Naive B cell (primary cell): Measurements from ENCODE around the gene S1PR5. TPM values are rescaled to one million over a fixed set of nuclear protein-coding genes. Genes with fewer than 3 reads are reported as not detected.
A peak's percentile ranks its signal among the peaks of the same experiment; 100 is the strongest.

Source experiments
- ATAC-seq, 2 donors: fragments of 150-1000 bp; cut with Tn5 transposase; 2 replicates each; pipeline ENCODE4 v1.10.0; 2021; ENCODE audit warnings: low read depth in 2 of 2, mild to moderate bottlenecking in 2 of 2, moderate library complexity in 2 of 2
- DNase-seq: peaks from one replicate; pipeline ENCODE4 v3.0.0; 2022
- H3K27ac Mint-ChIP-seq, 6 donors: one replicate each; pipeline ENCODE4 v1.8.0; 2020 to 2022; ENCODE audit warnings: mild to moderate bottlenecking in 6 of 6, mixed read lengths in 6 of 6, moderate library complexity in 5 of 6, inconsistent platforms in 2 of 6
- H3K27me3 Mint-ChIP-seq, 3 donors: one replicate each; pipeline ENCODE4 v1.8.0; 2021 to 2022; ENCODE audit warnings: mixed read lengths in 3 of 3, mild to moderate bottlenecking in 1 of 3
- H3K36me3 Mint-ChIP-seq, 2 donors: one replicate each; pipeline ENCODE4 v1.8.0; 2020 to 2022; ENCODE audit warnings: mixed read lengths in 2 of 2, inconsistent platforms in 1 of 2, mild to moderate bottlenecking in 1 of 2
- H3K4me1 Mint-ChIP-seq, 3 donors: one replicate each; pipeline ENCODE4 v1.8.0; 2020 to 2022; ENCODE audit warnings: mixed read lengths in 3 of 3, inconsistent platforms in 1 of 3, mild to moderate bottlenecking in 1 of 3, moderate library complexity in 1 of 3
- H3K4me3 Mint-ChIP-seq, 8 donors: one replicate each; pipeline ENCODE4 v1.8.0; 2020 to 2022; ENCODE audit warnings: mild to moderate bottlenecking in 8 of 8, mixed read lengths in 8 of 8, moderate library complexity in 8 of 8, inconsistent platforms in 2 of 8
- H3K9me3 Mint-ChIP-seq, 7 donors: one replicate each; pipeline ENCODE4 v1.8.0; 2020 to 2022; ENCODE audit warnings: mixed read lengths in 7 of 7, mild to moderate bottlenecking in 5 of 7, inconsistent platforms in 2 of 7, moderate library complexity in 1 of 7
- polyA plus RNA-seq, 6 donors: library from polyadenylated mRNA; unstranded; fragments of 300-500 nt; fragmentation: Illumina TruSeq; gene quantifications; one replicate each; pipeline ENCODE4 v1.2.3, GENCODE V29; 2021; ENCODE audit warnings: low read depth in 6 of 6

S1PR5 gene, protein sequence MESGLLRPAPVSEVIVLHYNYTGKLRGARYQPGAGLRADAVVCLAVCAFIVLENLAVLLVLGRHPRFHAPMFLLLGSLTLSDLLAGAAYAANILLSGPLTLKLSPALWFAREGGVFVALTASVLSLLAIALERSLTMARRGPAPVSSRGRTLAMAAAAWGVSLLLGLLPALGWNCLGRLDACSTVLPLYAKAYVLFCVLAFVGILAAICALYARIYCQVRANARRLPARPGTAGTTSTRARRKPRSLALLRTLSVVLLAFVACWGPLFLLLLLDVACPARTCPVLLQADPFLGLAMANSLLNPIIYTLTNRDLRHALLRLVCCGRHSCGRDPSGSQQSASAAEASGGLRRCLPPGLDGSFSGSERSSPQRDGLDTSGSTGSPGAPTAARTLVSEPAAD
- under 1 TPM in 5 of 6 donors, not detected in 1; 0.24 to 0.96 (median 0.75) TPM for polyA plus RNA-seq

DNA sequence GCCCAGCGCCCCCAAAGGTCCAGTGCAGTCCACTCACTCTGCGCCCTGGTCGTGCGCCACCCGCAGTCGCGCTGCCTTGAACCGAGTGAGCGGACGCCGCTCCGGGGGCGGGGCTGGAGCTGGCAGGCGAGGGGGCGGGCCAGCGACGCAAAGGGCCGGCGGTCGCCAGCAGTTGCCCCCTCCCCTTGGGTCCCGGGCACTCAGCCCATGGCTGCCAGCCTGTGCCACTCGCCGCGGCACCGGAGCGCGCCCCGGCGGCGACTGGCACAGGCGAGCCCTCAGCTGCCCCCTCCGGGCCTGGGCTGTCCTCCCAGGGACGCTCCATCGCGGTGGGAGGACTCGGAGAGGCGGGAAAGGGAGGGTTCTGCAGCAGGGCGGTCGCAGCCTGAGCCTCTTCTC lies at the start of gene S1PR5:
S1PR5 (minus strand) TSS at position 87 of the 399 bp plus-strand sequence. CDS start 2,436 bp downstream, outside the sequence.
- Mint-ChIP-seq H3K27ac (peak within 1 kb of the TSS in 3 of 6 donors; percentile 33 to 59 (median 44)), H3K4me3 (peak within 1 kb of the TSS in 7 of 8 donors; percentile 3 to 86 (median 73)), H3K9me3 (peaks cover 0 to 2% (median 0%) of the 10 kb centered on the region in 7 donors), H3K36me3 (peaks cover 0 to 7% of the 10 kb centered on the region in 2 donors), H3K4me1 (peaks cover 25 to 27% (median 26%) of the 10 kb centered on the region in 3 donors), H3K27me3 (peaks cover 44 to 74% (median 67%) of the 10 kb centered on the region in 3 donors)
- DNase-seq: no peak
- ATAC-seq: peak in 1 of 2 donors; percentile 4

- Mint-ChIP-seq H3K4me1 (peaks cover 40 to 47% (median 43%) of the 10 kb centered on the region in 3 donors), H3K9me3 (no peaks in the 10 kb centered on the region), H3K27me3 (no peaks in the 10 kb centered on the region), H3K4me3 (peak overlapping the region; percentile 86 to 100 (median 96)), H3K36me3 (no peaks in the 10 kb centered on the region), H3K27ac (peak overlapping the region; percentile 94 to 100 (median 99))
- peak; percentile 76 for DNase-seq
- ATAC-seq: peak; percentile 16 to 17
Measured at GRCh38 chr19:10566658-10567410, 49.6 kb upstream of the S1PR5 start.

DNA sequence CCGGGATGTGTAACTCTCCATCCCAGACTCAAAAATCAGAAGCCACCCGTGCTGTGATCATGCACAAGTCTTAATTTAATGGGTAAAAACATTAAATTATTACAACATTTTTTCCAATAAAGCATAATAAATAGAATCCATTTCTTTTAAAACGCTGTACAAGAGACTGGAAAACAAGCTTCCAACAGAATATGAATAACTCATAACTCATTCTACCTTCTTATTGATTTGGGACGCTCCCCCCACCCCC lies 49.1 kb upstream of the S1PR5 start:
- Mint-ChIP-seq H3K27me3 (no peaks in the 10 kb centered on the region), H3K4me1 (peaks cover 40 to 52% (median 43%) of the 10 kb centered on the region in 3 donors), H3K27ac (peak overlapping the region; percentile 94 to 100 (median 99)), H3K9me3 (no peaks in the 10 kb centered on the region), H3K36me3 (no peaks in the 10 kb centered on the region), H3K4me3 (peak overlapping the region; percentile 86 to 100 (median 96))
- ATAC-seq (no peak), DNase-seq (no peak)

DNA sequence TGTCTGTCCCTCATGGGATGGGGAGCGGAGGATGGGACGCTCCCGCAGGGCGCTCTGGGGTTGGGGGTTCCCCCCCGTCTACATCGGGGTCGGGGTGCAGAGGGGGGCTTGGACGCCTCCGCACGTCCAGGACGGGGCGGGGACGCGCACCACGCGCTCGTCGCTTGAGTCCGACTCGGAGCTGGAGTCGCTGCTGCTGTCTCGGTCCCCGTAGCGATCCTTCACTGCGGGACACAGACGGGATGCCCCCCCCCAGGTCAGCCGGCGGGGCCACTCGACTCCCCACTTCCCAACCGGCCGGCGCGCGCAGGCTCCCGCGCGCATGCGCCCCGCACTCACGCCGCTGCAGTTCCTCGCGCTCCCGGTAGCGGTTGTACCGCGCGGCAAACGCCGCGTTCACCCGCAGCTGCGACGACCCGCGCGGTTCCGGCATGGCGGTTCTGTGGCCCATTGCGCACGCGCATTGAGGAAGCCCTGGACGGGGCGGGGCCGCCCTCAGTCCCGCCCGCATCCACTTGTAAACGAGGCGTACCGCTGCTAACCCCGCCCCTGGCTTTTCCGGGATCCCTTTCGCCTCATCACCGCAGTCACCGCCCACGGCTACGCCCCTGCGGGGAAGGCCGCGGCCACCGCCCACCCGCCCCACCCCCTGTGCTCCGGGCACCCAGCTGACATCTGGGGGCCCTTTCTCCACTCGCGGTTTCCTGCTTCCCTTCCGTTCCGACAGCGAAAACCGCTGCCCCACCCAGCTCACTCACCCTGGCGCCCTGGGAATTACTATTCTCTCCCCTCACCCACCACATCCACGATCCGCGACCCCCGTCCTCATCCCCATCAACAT lies 48.5 kb upstream of the S1PR5 start, which contains the start of gene KRI1:
KRI1 (minus strand) TSS at position 444 of the 841 bp plus-strand sequence; CDS start at position 433, 11 bp downstream.
- no peaks in the 10 kb centered on the region for H3K9me3 Mint-ChIP-seq

DNA sequence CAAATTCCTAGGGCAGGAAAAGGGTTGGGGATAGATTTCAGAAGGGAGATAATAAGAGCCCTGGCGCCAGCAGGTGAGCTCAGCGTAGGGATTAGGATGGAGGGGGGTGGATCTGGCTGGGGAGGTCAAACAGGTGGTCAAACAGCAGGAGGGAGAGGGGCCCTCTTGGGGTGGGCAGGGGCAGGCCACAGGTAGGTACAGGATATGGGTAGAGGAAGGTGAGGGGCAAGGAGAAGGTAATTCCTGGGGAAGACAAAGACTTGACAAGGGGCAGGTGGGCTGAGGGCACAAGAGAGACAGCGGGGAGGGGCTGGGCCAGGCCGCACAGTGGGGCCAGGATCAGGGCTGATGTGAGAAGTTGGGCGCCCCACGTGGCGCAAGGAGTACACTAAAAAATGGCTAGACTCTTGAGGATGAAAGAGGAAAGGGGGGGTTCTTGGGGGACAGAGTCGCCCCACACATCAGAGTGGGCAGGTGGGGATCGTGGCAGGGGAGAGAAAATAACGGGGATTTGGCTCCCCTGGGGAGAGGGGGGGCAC lies 47.9 kb upstream of the S1PR5 start:
- H3K27ac Mint-ChIP-seq: peak overlapping the region; percentile 74 to 99 (median 93)
- no peaks in the 10 kb centered on the region for H3K9me3 Mint-ChIP-seq
- no peaks in the 10 kb centered on the region for H3K36me3 Mint-ChIP-seq
- ATAC-seq: peak; percentile 17
- DNase-seq: peak; percentile 60
- peak overlapping the region; percentile 86 to 100 (median 96) for H3K4me3 Mint-ChIP-seq
- peaks cover 38 to 53% (median 42%) of the 10 kb centered on the region in 3 donors for H3K4me1 Mint-ChIP-seq
- no peaks in the 10 kb centered on the region for H3K27me3 Mint-ChIP-seq

More for the DNA sequence above, 48.5 kb upstream of the S1PR5 start, which contains the start of gene KRI1:
- DNase-seq (peak; percentile 100), ATAC-seq (peak; percentile 51 to 57)
- Mint-ChIP-seq H3K27me3 (no peaks in the 10 kb centered on the region), H3K4me1 (peaks cover 40 to 53% (median 42%) of the 10 kb centered on the region in 3 donors), H3K4me3 (peak within 1 kb of the TSS; percentile 86 to 100 (median 96)), H3K36me3 (no peaks in the 10 kb centered on the region), H3K27ac (peak within 1 kb of the TSS; percentile 94 to 100 (median 99))

DNA sequence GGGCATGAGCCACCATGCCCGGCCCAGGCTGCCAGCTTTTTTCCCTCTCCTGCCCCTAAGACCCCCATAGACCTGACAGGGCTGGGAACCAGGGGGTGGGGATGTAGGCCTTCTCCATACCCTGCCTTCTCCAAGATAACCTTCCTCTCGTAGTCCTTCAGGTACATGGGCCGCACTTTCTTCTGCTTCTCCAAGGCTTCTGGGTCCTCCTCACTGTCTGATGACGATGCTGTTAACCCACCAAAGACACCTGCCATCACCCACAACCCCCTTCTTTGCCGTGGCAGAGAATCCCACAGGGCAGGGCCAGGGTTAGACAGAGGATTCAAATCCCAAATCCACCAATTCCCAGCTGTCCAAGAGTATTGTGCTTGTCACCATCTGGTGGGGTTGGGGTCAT lies 45.4 kb upstream of the S1PR5 start:
- Mint-ChIP-seq H3K9me3 (no peaks in the 10 kb centered on the region), H3K4me3 (peak overlapping the region in 1 of 8 donors; percentile 29), H3K4me1 (peaks cover 25 to 38% (median 36%) of the 10 kb centered on the region in 3 donors), H3K27me3 (no peaks in the 10 kb centered on the region), H3K36me3 (no peaks in the 10 kb centered on the region), H3K27ac (no peak overlapping the region)
- DNase-seq: no peak
- ATAC-seq: no peak

- Mint-ChIP-seq H3K9me3 (no peaks in the 10 kb centered on the region), H3K36me3 (no peaks in the 10 kb centered on the region), H3K27me3 (no peaks in the 10 kb centered on the region), H3K4me3 (no peak overlapping the region), H3K4me1 (peaks cover 11 to 24% (median 16%) of the 10 kb centered on the region in 3 donors), H3K27ac (no peak overlapping the region)
- ATAC-seq: no peak
- no peak for DNase-seq
Measured at GRCh38 chr19:10560154-10560553, 42.9 kb upstream of the S1PR5 start.

- ATAC-seq (no peak), DNase-seq (no peak)
- Mint-ChIP-seq H3K4me3 (peak overlapping the region in 1 of 8 donors; percentile 42), H3K27ac (peak overlapping the region in 4 of 6 donors; percentile 43 to 84 (median 62)), H3K4me1 (peaks cover 23 to 38% (median 24%) of the 10 kb centered on the region in 3 donors), H3K36me3 (no peaks in the 10 kb centered on the region), H3K9me3 (no peaks in the 10 kb centered on the region), H3K27me3 (no peaks in the 10 kb centered on the region)
Measured at GRCh38 chr19:10557603-10558197, 40.5 kb upstream of the S1PR5 start.

DNA sequence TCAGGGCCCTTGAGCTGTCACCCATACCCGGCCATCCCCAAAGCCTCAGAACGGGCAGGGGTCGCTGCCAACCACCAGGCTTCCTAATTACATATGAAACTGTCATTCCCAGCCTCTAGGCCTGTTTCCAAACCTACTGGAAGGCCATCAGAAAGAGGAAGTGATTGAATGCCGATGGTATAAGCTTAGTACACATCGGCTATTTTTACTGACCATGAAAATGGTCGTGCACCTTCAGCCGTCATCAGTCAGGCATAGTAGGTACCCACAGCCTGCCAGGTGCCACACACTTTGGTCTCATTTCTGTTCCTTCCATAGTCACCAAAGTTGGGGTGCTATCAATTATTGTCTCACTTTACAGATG lies 38.3 kb upstream of the S1PR5 start:
- Mint-ChIP-seq H3K9me3 (no peaks in the 10 kb centered on the region), H3K36me3 (no peaks in the 10 kb centered on the region), H3K27me3 (no peaks in the 10 kb centered on the region), H3K4me3 (no peak overlapping the region), H3K4me1 (peaks cover 29 to 34% (median 33%) of the 10 kb centered on the region in 3 donors), H3K27ac (peak overlapping the region in 4 of 6 donors; percentile 47 to 76 (median 56))
- no peak for DNase-seq
- no peak for ATAC-seq

- Mint-ChIP-seq H3K9me3 (no peaks in the 10 kb centered on the region), H3K36me3 (no peaks in the 10 kb centered on the region), H3K27me3 (no peaks in the 10 kb centered on the region), H3K4me1 (peaks cover 25 to 39% (median 33%) of the 10 kb centered on the region in 3 donors), H3K27ac (peak overlapping the region in 5 of 6 donors; percentile 74 to 97 (median 95)), H3K4me3 (peak overlapping the region in 3 of 8 donors; percentile 33 to 74 (median 54))
- ATAC-seq (no peak), DNase-seq (no peak)
Measured at GRCh38 chr19:10554760-10555609, 37.7 kb upstream of the S1PR5 start.

DNA sequence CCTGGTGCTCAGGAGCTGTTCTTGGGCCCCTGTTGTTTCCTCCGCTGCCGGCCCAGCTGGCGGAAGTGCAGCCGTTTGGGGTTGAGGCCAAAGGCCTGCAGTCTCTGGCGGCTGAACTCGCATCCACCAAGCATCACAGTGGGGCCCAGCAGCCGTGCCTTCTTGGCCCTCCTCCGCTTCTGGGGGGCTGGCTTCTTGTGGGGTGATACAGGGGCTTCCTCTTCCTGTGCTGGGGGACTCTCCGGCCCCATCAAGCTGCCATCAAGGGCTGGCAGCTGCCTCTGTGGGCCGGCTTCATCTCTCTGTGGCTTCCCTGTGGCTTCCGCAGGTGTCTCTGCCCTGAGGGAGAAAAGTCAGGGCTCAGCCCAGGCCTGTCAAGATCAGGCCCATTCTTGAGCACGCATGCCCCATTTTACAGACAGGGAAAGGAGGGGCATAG lies 36.7 kb upstream of the S1PR5 start:
- DNase-seq (peak; percentile 60), ATAC-seq (peak; percentile 76 to 79)
- Mint-ChIP-seq H3K36me3 (no peaks in the 10 kb centered on the region), H3K27me3 (no peaks in the 10 kb centered on the region), H3K27ac (peak overlapping the region; percentile 88 to 97 (median 95)), H3K9me3 (no peaks in the 10 kb centered on the region), H3K4me3 (peak overlapping the region; percentile 42 to 86 (median 56)), H3K4me1 (peaks cover 25 to 40% (median 33%) of the 10 kb centered on the region in 3 donors)
